ENCODE data around the gene SDK2.

SDK2 gene

GRCh38 chr17:73562896-73563295 lies 81.3 kb downstream of the SDK2 start:
- in situ Hi-C loops (cut with HindIII; ENCODE audit: low pct_unique_long_range_greater_than_20kb, low sequenced_read_pairs) = no loop called here
- no peak for DNase-seq (ENCODE audit: low read depth in 1 of 2, low spot score in 1 of 2)
- no peak for TF ChIP-seq JUND (IDR thresholded peaks at IDR 0.05; ENCODE audit: low read depth)

GRCh38 chr17:73561111-73561510 lies 83.1 kb downstream of the SDK2 start:
- DNase-seq (ENCODE audit: low read depth in 1 of 2, low spot score in 1 of 2) = no peak
- TF ChIP-seq JUND (IDR thresholded peaks at IDR 0.05; ENCODE audit: low read depth) = no peak
- in situ Hi-C loops (cut with HindIII; ENCODE audit: low pct_unique_long_range_greater_than_20kb, low sequenced_read_pairs) = no loop called here

GRCh38 chr17:73560661-73561060 lies 83.6 kb downstream of the SDK2 start:
- in situ Hi-C loops (cut with HindIII; ENCODE audit: low pct_unique_long_range_greater_than_20kb, low sequenced_read_pairs) = no loop called here
- peak in 1 of 2 experiments; percentile 53 for DNase-seq (ENCODE audit: low read depth in 1 of 2, low spot score in 1 of 2)
- no peak for TF ChIP-seq JUND (IDR thresholded peaks at IDR 0.05; ENCODE audit: low read depth)

- DNase-seq (ENCODE audit: low read depth in 1 of 2, low spot score in 1 of 2) = peak in 1 of 2 experiments; percentile 23
- TF ChIP-seq JUND (IDR thresholded peaks at IDR 0.05; ENCODE audit: low read depth) = no peak
- in situ Hi-C loops (cut with HindIII; ENCODE audit: low pct_unique_long_range_greater_than_20kb, low sequenced_read_pairs) = no loop called here
Measured at GRCh38 chr17:73559532-73559931, 84.7 kb downstream of the SDK2 start.

GRCh38 chr17:73555199-73555960 lies 88.9 kb downstream of the SDK2 start:
- in situ Hi-C loops (cut with HindIII; ENCODE audit: low pct_unique_long_range_greater_than_20kb, low sequenced_read_pairs) = no loop called here
- TF ChIP-seq JUND (IDR thresholded peaks at IDR 0.05; ENCODE audit: low read depth) = no peak
- no peak for DNase-seq (ENCODE audit: low read depth in 1 of 2, low spot score in 1 of 2)

GRCh38 chr17:73554498-73554897 lies 89.7 kb downstream of the SDK2 start:
- no peak for TF ChIP-seq JUND (IDR thresholded peaks at IDR 0.05; ENCODE audit: low read depth)
- no peak for DNase-seq (ENCODE audit: low read depth in 1 of 2, low spot score in 1 of 2)
- in situ Hi-C loops (cut with HindIII; ENCODE audit: low pct_unique_long_range_greater_than_20kb, low sequenced_read_pairs) = no loop called here

GRCh38 chr17:73553311-73553710 lies 90.9 kb downstream of the SDK2 start:
- DNase-seq (ENCODE audit: low read depth in 1 of 2, low spot score in 1 of 2) = no peak
- in situ Hi-C loops (cut with HindIII; ENCODE audit: low pct_unique_long_range_greater_than_20kb, low sequenced_read_pairs) = no loop called here
- TF ChIP-seq JUND (IDR thresholded peaks at IDR 0.05; ENCODE audit: low read depth) = no peak

- no peak for DNase-seq (ENCODE audit: low read depth in 1 of 2, low spot score in 1 of 2)
- no peak for TF ChIP-seq JUND (IDR thresholded peaks at IDR 0.05; ENCODE audit: low read depth)
- in situ Hi-C loops (cut with HindIII; ENCODE audit: low pct_unique_long_range_greater_than_20kb, low sequenced_read_pairs) = no loop called here
Measured at GRCh38 chr17:73552300-73553048, 91.8 kb downstream of the SDK2 start.

- no peak for TF ChIP-seq JUND (IDR thresholded peaks at IDR 0.05; ENCODE audit: low read depth)
- DNase-seq (ENCODE audit: low read depth in 1 of 2, low spot score in 1 of 2) = peak in 1 of 2 experiments; percentile 45
- in situ Hi-C loops (cut with HindIII; ENCODE audit: low pct_unique_long_range_greater_than_20kb, low sequenced_read_pairs) = no loop called here
Measured at GRCh38 chr17:73551759-73552158, 92.5 kb downstream of the SDK2 start.

- DNase-seq (ENCODE audit: low read depth in 1 of 2, low spot score in 1 of 2) = no peak
- TF ChIP-seq JUND (IDR thresholded peaks at IDR 0.05; ENCODE audit: low read depth) = no peak
- in situ Hi-C loops (cut with HindIII; ENCODE audit: low pct_unique_long_range_greater_than_20kb, low sequenced_read_pairs) = no loop called here
Measured at GRCh38 chr17:73551144-73551543, 93.1 kb downstream of the SDK2 start.

- no peak for TF ChIP-seq JUND (IDR thresholded peaks at IDR 0.05; ENCODE audit: low read depth)
- in situ Hi-C loops (cut with HindIII; ENCODE audit: low pct_unique_long_range_greater_than_20kb, low sequenced_read_pairs) = no loop called here
- no peak for DNase-seq (ENCODE audit: low read depth in 1 of 2, low spot score in 1 of 2)
Measured at GRCh38 chr17:73550556-73550955, 93.7 kb downstream of the SDK2 start.

- TF ChIP-seq JUND (IDR thresholded peaks at IDR 0.05; ENCODE audit: low read depth) = no peak
- in situ Hi-C loops (cut with HindIII; ENCODE audit: low pct_unique_long_range_greater_than_20kb, low sequenced_read_pairs) = no loop called here
- no peak for DNase-seq (ENCODE audit: low read depth in 1 of 2, low spot score in 1 of 2)
Measured at GRCh38 chr17:73549841-73550430, 94.3 kb downstream of the SDK2 start.
